ENCODE results near the gene CLEC10A. TPM values are rescaled to one million over a fixed set of nuclear protein-coding genes. Genes with fewer than 3 reads are reported as not detected.

The CLEC10A gene
- total RNA-seq, 1 experiment from 2014 or later: not detected

DNA sequence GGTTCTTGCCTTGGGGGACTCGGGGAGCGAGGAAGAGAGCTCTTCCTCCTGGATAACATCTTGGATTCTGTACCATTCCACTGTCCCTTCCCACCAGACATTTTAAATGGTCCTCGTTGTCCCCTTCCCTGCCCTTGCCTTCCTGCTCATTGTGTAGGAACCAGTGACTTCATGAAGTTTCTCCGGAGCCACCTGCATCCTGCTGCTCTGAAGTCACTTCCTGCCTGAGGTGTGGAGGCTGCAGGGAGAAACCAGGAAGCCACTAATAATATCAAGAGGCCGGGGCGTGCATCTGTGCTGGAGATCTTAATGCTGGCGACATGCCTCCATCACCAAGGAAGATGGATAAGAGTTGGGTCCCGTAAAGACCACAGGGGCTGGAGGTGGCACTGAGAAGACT lies 50.4 kb downstream of the CLEC10A start:
- POLR2A ChIA-PET: no interaction called here
- Histone ChIP-seq H3K36me3 (ENCODE audit: control insufficient read depth, insufficient read depth, low read length) (no peaks in the 10 kb centered on the region), H3K4me3 (ENCODE audit: low read depth in 2 of 2, low read length in 2 of 2) (no peak overlapping the region), H3K4me1 (ENCODE audit: control insufficient read depth, insufficient read depth, low read length) (no peaks in the 10 kb centered on the region; the same call in 1 of the 2 replicates), H3K27me3 (ENCODE audit: control insufficient read depth, insufficient read depth, low read length) (no peaks in the 10 kb centered on the region), H3K27ac (ENCODE audit: low read length) (no peak overlapping the region), H3K9me3 (ENCODE audit: control insufficient read depth, insufficient read depth, low read depth, low read length) (no peaks in the 10 kb centered on the region)
- no TSS peak for BruUV-seq (replicated peaks)
- in situ Hi-C loops (cut with HindIII; ENCODE audit: low pct_unique_long_range_greater_than_20kb, low sequenced_read_pairs): no loop called here
- ATAC-seq (no peak), DNase-seq (ENCODE audit: low read depth, low spot score) (no peak)
- CTCF ChIA-PET: no interaction called here
- TF ChIP-seq SIN3A (IDR thresholded peaks at IDR 0.05; ENCODE audit: borderline replicate concordance, insufficient read depth, low read depth, low read length) (no peak), TCF7L2 (IDR thresholded peaks at IDR 0.05; ENCODE audit: low read depth, low read length) (no peak), POLR2AphosphoS5 (IDR thresholded peaks at IDR 0.05; ENCODE audit: low read depth, low read length) (no peak)
- TF ChIP-seq, protein P1, sequence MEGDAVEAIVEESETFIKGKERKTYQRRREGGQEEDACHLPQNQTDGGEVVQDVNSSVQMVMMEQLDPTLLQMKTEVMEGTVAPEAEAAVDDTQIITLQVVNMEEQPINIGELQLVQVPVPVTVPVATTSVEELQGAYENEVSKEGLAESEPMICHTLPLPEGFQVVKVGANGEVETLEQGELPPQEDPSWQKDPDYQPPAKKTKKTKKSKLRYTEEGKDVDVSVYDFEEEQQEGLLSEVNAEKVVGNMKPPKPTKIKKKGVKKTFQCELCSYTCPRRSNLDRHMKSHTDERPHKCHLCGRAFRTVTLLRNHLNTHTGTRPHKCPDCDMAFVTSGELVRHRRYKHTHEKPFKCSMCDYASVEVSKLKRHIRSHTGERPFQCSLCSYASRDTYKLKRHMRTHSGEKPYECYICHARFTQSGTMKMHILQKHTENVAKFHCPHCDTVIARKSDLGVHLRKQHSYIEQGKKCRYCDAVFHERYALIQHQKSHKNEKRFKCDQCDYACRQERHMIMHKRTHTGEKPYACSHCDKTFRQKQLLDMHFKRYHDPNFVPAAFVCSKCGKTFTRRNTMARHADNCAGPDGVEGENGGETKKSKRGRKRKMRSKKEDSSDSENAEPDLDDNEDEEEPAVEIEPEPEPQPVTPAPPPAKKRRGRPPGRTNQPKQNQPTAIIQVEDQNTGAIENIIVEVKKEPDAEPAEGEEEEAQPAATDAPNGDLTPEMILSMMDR (IDR thresholded peaks at IDR 0.05): no peak
- TF ChIP-seq, protein P2, sequence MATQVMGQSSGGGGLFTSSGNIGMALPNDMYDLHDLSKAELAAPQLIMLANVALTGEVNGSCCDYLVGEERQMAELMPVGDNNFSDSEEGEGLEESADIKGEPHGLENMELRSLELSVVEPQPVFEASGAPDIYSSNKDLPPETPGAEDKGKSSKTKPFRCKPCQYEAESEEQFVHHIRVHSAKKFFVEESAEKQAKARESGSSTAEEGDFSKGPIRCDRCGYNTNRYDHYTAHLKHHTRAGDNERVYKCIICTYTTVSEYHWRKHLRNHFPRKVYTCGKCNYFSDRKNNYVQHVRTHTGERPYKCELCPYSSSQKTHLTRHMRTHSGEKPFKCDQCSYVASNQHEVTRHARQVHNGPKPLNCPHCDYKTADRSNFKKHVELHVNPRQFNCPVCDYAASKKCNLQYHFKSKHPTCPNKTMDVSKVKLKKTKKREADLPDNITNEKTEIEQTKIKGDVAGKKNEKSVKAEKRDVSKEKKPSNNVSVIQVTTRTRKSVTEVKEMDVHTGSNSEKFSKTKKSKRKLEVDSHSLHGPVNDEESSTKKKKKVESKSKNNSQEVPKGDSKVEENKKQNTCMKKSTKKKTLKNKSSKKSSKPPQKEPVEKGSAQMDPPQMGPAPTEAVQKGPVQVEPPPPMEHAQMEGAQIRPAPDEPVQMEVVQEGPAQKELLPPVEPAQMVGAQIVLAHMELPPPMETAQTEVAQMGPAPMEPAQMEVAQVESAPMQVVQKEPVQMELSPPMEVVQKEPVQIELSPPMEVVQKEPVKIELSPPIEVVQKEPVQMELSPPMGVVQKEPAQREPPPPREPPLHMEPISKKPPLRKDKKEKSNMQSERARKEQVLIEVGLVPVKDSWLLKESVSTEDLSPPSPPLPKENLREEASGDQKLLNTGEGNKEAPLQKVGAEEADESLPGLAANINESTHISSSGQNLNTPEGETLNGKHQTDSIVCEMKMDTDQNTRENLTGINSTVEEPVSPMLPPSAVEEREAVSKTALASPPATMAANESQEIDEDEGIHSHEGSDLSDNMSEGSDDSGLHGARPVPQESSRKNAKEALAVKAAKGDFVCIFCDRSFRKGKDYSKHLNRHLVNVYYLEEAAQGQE (IDR thresholded peaks at IDR 0.05; ENCODE audit: insufficient read depth in 1 of 2, low read depth in 2 of 2, low read length in 1 of 2): no peak
- intact Hi-C loops (cut with micrococcal nuclease; ENCODE audit: unreplicated experiment): no loop called here

DNA sequence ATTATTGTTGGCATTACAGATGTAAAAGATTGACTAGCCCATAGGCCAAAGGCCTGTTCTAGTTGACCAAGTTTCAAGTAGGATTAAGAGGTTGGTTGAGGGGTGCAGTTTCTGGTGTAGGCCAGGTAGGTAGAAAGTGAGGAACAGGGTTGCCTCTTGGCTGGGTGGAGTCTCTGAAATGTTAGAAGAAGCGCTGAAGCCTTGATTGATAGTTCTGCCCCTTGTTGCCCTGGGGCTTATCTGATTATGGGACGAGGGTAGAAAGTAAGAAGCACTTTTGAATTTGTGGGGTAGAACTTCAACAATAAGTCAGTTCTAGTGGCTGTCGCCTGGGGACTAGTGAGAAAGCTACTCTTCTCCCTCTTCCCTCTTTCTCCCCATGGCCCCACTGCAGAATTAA lies 51.0 kb downstream of the CLEC10A start:
- H3K4me3 ChIP-seq (ENCODE audit: low read depth in 2 of 2, low read length in 2 of 2): no peak overlapping the region
- H3K4me1 ChIP-seq (ENCODE audit: control insufficient read depth, insufficient read depth, low read length): no peaks in the 10 kb centered on the region
- in situ Hi-C loops (cut with HindIII; ENCODE audit: low pct_unique_long_range_greater_than_20kb, low sequenced_read_pairs) (no loop called here), intact Hi-C loops (cut with micrococcal nuclease; ENCODE audit: unreplicated experiment) (no loop called here)
- CTCF ChIA-PET: no interaction called here
- no peaks in the 10 kb centered on the region for H3K9me3 ChIP-seq (ENCODE audit: control insufficient read depth, insufficient read depth, low read depth, low read length)
- H3K27me3 ChIP-seq (ENCODE audit: control insufficient read depth, insufficient read depth, low read length): no peaks in the 10 kb centered on the region
- POLR2A ChIA-PET: no interaction called here
- no peaks in the 10 kb centered on the region for H3K36me3 ChIP-seq (ENCODE audit: control insufficient read depth, insufficient read depth, low read length)
- BruUV-seq (replicated peaks): no TSS peak
- TF ChIP-seq TCF7L2 (IDR thresholded peaks at IDR 0.05; ENCODE audit: low read depth, low read length) (no peak), SIN3A (IDR thresholded peaks at IDR 0.05; ENCODE audit: borderline replicate concordance, insufficient read depth, low read depth, low read length) (no peak), POLR2AphosphoS5 (IDR thresholded peaks at IDR 0.05; ENCODE audit: low read depth, low read length) (no peak)
- TF ChIP-seq, protein P2 (IDR thresholded peaks at IDR 0.05; ENCODE audit: insufficient read depth in 1 of 2, low read depth in 2 of 2, low read length in 1 of 2): no peak
- TF ChIP-seq, protein P1 (IDR thresholded peaks at IDR 0.05): no peak
- ATAC-seq (no peak), DNase-seq (ENCODE audit: low read depth, low spot score) (no peak)
- H3K27ac ChIP-seq (ENCODE audit: low read length): no peak overlapping the region
